Activated naive CD8-positive, alpha-beta T cell treated with anti-CD3 and anti-CD28 coated beads, Interleukin-2, amount 50 U/mL, for 16 hours (primary cell): ENCODE measurements around the gene PPP1R12A.
"Not testable (repeated sequence)": the region's sequence is repeated elsewhere in the genome, so short reads cannot be mapped to it uniquely, and the experiment has no call there.

Experiments used
- DNase-seq: peaks from one replicate; pipeline ENCODE4 v3.0.0-alpha.2; 2020; ENCODE audit warnings: low read depth, low spot score

Gene PPP1R12A

GRCh38 chr12:79891506-79892162 lies 43.3 kb downstream of the PPP1R12A start:
- DNase-seq: no peak

GRCh38 chr12:79887890-79888289 lies 47.0 kb downstream of the PPP1R12A start:
- DNase-seq: no peak

- DNase-seq: no peak
Measured at GRCh38 chr12:79886917-79887519, 47.9 kb downstream of the PPP1R12A start.

DNA sequence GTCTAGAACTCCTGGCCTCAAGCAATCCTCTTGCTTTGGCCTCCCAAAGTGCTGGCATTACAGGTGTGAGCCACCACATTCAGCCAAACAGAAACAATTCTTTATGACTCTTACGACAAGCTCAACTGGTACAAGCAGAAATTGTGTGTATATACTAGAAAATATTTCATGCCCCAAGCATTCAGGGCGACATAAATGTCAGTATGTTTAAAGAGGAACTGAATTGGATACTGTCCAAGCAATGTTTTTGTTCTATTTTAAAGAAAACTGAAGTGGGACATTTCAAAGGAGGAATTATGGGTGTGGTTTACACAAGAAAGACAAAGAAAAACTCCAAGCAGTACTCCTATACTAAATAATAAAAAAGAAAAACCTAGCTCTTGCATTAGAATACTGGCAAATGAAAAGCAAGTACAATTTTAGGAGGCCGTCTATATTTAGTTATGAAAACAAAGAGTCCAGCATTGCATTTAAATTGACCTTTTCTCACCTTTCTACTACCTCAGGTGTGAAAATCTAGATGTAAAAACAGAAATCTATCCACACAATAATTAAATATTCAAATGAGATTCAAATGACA lies 48.9 kb downstream of the PPP1R12A start:
- no peak for DNase-seq

DNA sequence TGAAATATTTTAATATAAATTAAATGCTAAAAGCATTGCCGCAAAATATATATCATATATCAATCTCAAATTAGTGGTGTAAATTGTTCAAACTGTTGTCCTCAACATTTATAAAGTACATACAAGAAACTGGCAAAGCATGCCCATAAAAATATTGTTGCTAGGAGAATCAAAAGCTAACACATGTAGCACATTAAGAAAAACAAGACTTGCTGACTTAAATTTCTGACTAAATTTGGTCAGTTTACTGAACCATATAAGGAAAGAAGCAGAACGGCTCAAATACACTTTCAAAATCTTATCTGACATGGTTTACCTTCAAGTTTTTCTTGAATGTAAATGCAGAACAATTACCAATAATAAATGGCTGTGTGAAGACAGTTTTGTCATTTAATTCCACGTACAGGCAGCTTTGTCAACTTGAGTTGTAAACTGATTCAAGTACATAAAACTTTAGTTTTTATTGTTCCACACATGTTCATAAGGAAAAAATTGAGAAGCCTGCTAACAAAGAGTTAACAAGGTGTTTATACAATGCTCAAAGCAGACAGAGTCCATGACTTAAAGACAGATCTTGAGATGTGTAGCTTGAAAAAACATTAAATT lies 50.4 kb downstream of the PPP1R12A start:
- no peak for DNase-seq

GRCh38 chr12:79883216-79883615 lies 51.7 kb downstream of the PPP1R12A start:
- DNase-seq: no peak

- DNase-seq: no peak
Measured at GRCh38 chr12:79881351-79881750, 53.5 kb downstream of the PPP1R12A start.

- DNase-seq: not testable (repeated sequence)
Measured at GRCh38 chr12:79878506-79878905, 56.4 kb downstream of the PPP1R12A start.

- DNase-seq: no peak
Measured at GRCh38 chr12:79877246-79877645, 57.7 kb downstream of the PPP1R12A start.

GRCh38 chr12:79874665-79875064 lies 60.2 kb downstream of the PPP1R12A start:
- DNase-seq: no peak

- DNase-seq: no peak
Measured at GRCh38 chr12:79873201-79873600, 61.7 kb downstream of the PPP1R12A start.

DNA sequence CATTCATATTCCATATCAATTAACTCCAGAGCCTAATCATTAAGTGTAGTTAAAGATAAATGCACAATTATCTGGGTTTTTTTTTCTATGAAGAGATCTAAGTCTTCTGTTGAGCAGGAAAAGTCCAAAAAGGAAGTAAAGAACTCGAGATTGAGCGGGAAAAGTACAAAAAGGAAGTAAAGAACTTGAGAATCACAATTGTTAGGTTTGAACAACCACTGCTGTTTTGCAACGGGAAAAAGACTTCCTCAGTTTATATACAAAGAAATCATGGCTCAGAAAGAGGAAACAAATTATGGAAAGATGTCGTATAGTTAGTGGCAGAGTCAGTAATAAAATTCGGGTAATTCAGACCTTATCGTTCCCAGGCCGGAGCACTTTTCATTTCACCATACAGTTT lies 63.3 kb downstream of the PPP1R12A start:
- no peak for DNase-seq

GRCh38 chr12:79870916-79871315 lies 64.0 kb downstream of the PPP1R12A start:
- DNase-seq: no peak

DNA sequence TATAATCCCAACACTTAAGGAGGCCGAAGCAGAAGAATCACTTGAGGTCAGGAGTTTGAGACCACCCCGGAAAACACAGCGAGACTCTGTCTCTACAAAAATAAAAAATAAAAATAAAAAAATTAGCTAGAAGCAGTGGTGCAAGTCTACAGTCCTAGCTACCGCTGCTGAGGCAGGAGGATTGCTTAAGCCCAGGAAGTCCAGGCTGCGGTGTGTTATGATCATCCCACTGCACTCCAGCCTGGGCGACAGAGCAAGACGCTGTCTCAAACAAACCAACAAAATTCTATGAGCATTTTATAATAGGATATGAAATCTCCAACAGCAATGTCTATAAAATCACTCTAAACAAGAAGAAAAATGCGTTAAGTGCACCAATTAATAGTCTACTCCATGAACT lies 75.3 kb downstream of the PPP1R12A start:
- no peak for DNase-seq

DNA sequence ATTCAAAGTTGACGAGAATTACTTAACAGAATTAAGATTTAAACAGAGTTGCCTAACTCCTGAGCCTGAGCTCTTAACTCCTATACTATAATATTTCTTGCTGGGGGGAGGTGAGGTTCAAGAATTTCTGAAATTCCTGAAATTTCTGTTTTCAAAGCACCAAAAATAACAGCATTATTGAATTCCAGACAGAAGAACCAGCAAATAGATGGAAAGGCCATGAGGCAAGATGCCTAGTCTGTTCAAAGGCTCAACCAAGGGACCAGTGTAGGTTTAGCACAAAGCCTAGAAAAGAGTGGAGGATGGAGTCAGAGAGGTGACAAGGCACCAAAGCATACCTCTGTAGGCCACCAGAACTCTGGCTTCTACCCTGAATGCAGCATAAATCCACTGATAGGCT lies 76.4 kb downstream of the PPP1R12A start:
- no peak for DNase-seq

GRCh38 chr12:79857675-79858074 lies 77.2 kb downstream of the PPP1R12A start:
- no peak for DNase-seq

DNA sequence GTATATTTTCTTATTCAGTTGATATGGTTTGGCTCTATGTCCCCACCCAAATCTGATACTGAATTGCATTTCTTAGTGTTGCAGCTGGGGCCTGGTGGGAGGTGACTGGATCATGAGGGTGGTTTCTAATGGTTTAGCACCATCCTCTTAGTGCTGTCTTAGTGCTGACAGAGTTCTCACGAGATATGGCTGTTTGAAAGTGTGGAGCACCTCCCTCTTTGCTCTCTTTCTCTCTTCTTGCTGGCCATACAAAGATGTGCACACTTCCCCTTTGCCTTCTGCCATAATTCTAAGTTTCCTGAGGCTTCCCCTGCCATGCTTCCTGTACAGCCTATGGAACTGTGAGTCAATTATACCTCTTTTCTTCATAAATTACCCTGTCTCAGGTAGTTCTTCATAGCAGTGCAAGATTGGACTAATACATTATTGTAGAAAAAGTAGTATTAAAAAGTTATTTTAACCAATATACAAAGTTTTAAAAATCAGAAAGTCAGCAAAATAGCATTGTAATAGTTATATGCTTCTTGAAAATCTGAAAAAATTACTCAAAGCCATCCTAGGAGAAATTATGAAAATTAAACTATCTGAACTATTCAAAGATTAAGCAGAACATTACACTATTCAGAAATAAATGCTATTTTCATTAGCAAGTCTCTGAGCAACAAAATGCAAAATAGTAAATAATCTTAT lies 84.1 kb downstream of the PPP1R12A start:
- no peak for DNase-seq

DNA sequence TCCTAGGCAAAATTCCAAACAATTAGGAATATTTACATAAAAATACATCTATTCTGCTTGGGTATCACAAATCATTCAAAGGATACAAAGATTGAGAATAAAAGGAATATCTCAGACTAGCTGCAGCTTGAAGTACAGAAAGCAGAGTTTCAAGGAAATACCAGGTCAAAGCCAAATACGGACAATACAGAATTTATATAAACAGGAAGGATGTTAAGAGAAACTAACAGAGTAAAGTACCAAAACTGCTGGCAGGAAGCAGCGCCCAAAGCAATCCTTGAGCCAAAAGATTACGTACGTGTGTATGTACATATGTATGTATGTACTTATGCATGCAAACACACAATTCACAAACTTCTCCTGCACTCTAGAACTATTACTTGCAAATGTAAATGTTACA lies 86.6 kb downstream of the PPP1R12A start:
- DNase-seq: no peak

DNA sequence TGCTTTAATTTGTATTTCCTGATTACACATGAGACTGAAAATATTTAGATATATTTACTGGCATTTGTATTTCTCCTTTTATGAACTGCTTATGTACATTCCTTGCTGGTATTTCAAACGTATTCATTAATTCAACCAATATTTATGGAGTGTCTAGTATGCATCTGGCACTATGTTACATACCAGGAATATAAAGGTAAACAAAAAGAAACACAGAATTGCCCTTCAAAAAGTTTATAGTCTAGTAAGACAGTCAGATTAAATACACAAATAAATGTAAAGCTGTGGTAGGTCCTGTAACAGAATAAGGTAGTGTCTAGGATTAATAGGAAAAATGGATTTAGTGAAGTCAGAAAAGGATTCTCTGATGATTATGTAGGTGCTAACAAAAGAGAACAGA lies 87.5 kb downstream of the PPP1R12A start:
- no peak for DNase-seq

DNA sequence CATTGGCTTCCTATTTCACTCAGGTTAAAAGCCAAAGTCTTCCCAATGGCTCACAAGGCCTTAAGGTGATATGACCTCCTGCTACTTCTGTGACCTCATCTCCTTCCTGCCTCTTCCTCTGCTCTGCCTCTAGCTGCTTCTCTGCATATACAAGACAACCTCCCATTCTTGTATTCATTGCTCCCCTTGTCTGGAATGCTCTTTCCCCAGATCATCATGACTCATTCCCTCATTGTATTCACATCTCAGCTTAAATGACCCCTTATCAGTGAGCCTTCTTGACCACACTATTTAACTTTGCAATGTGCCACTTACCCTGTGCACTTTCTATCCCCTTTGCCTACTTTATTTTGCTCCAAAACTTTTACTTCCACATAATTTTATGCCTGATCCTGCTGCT lies 90.2 kb downstream of the PPP1R12A start:
- DNase-seq: no peak

DNA sequence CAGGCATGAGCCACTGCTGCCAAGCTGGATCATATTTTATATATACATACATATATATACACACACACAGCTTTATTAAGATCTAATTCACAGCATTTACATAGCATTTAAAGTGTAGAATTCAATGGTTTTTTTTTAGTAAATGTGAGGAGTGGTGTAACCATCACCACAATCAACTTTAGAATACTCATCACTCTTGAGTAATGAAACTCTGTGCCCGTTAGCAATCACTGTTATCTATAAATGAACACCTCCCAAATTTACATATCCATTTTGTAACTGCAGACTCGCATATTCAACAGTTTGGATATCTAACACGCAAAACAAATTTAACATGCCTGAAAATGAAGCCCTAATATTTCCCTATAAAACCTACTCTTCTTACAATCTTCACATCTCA lies 90.9 kb downstream of the PPP1R12A start:
- DNase-seq: no peak

DNA sequence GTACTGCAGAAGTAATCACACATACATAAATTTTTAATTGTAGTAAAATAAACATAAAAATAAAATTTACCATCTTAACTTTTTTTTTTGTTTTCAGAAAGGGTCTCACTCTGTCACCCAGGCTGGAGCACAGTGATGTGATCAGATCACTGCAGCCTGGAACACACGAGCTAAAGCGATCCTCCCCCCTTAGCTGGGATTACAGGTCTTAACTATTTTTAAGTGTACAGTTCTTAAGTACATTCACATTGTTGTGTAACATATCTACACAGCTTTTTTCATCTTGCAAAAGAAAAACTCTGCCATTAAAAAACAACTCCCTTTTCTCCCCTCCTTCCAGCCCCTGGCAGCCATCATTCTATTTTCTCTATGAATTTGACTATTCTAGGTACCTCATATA lies 92.3 kb downstream of the PPP1R12A start:
- no peak for DNase-seq
